Panc1 (cell line): ENCODE data around the gene MCRIP2. TPM values are rescaled to one million over a fixed set of nuclear protein-coding genes. Genes with fewer than 3 reads are reported as not detected.
A peak's percentile ranks its signal among the peaks of the same experiment; 100 is the strongest.

Experiments used
- ATAC-seq: fragments of 200-7000 bp; cut with Tn5 transposase; 2 replicates; pipeline ENCODE4 v1.9.1; 2020; ENCODE audit warnings: mild to moderate bottlenecking, moderate library complexity
- BruUV-seq: library from RNA; stranded (reverse); fragments of 400-500 nt; replicated peaks from 2 replicates; lab custom pipeline; 2021; lab: Mats Ljungman, UMichigan
- CTCF ChIA-PET: fragments of 300-600 bp; sonication (Branson Sonifier 250); formaldehyde crosslinking; loops from one replicate; lab custom pipeline; 2022; ENCODE audit warnings: antibody characterized with exemption; lab: Charles Lee
- POLR2A ChIA-PET: fragments of 300-600 bp; sonication (Branson Sonifier 250); formaldehyde crosslinking; loops from one replicate; lab custom pipeline; 2022; ENCODE audit warnings: antibody characterized with exemption; lab: Charles Lee
- DNase-seq: peaks from one replicate; pipeline ENCODE4 v3.0.0-alpha.2; 2010; ENCODE audit warnings: low read depth, low spot score
- H3K27ac ChIP-seq: 2 replicates; pipeline ENCODE4 v1.5.1; 2011; ENCODE audit warnings: mild to moderate bottlenecking, low read length, inconsistent platforms
- H3K27me3 ChIP-seq: fragments of 200-500 bp; sonication (Bioruptor generic); 2 replicates; pipeline ENCODE4 v1.6.0; 2014; ENCODE audit warnings: low read length, inconsistent platforms; ENCODE audit not compliant: control insufficient read depth, insufficient read depth
- H3K36me3 ChIP-seq: fragments of 200-500 bp; sonication (Bioruptor generic); 2 replicates; pipeline ENCODE4 v1.5.1; 2014; ENCODE audit warnings: inconsistent platforms, mild to moderate bottlenecking, low read length, moderate library complexity; ENCODE audit not compliant: control insufficient read depth, insufficient read depth
- H3K4me1 ChIP-seq: 2 replicates; pipeline ENCODE4 v1.5.1; 2011; ENCODE audit warnings: inconsistent platforms, mild to moderate bottlenecking, low read length, moderate library complexity; ENCODE audit not compliant: control insufficient read depth, insufficient read depth
- H3K4me3 ChIP-seq, 2 experiments: 2 replicates each; pipeline ENCODE4 v1.5.1; 2011 to 2012; ENCODE audit warnings: low read depth in 2 of 2, low read length in 2 of 2, mild to moderate bottlenecking in 2 of 2, inconsistent platforms in 1 of 2, moderate library complexity in 1 of 2
- H3K9me3 ChIP-seq: fragments of 200-500 bp; sonication (Bioruptor generic); 2 replicates; pipeline ENCODE4 v1.5.1; 2014; ENCODE audit warnings: low read depth, mild to moderate bottlenecking, inconsistent platforms, low read length, moderate library complexity; ENCODE audit not compliant: control insufficient read depth, insufficient read depth
- POLR2AphosphoS5 ChIP-seq: IDR thresholded peaks from 2 replicates; pipeline ENCODE4 v1.6.1; 2012; ENCODE audit warnings: mild to moderate bottlenecking, low read depth, low read length, moderate library complexity
- SIN3A ChIP-seq: IDR thresholded peaks from 2 replicates; pipeline ENCODE4 v1.6.1; 2012; ENCODE audit warnings: low read depth, mild to moderate bottlenecking, low read length, moderate library complexity, borderline replicate concordance; ENCODE audit not compliant: insufficient read depth
- TCF7L2 ChIP-seq: IDR thresholded peaks from 2 replicates; pipeline ENCODE4 v1.6.1; 2011; ENCODE audit warnings: mild to moderate bottlenecking, low read depth, low read length, inconsistent platforms
- in situ Hi-C: cut with HindIII; loops from 2 replicates; pipeline ENCODE4 v1.10.0; 2016; ENCODE audit warnings: low sequenced_read_pairs, low pct_unique_long_range_greater_than_20kb
- intact Hi-C: fragments of 100-400 bp; cut with micrococcal nuclease; formaldehyde crosslinking; loops from one replicate; pipeline ENCODE4 v1.10.0; 2022; ENCODE audit not compliant: unreplicated experiment
- total RNA-seq: library from RNA; stranded (reverse); gene quantifications from one replicate; pipeline ENCODE4 v1.2.1, GENCODE V29; 2021; ENCODE audit not compliant: unreplicated experiment
- TF ChIP-seq, protein P1 (sequence below), 2 experiments: IDR thresholded peaks; 2 replicates each; pipeline ENCODE4 v1.6.1; 2011 to 2012; ENCODE audit warnings: low read depth in 2 of 2, control low read depth in 1 of 2, low read length in 1 of 2, mild to moderate bottlenecking in 1 of 2, moderate library complexity in 1 of 2; ENCODE audit not compliant: insufficient read depth in 1 of 2
- TF ChIP-seq, protein P2 (sequence below): fragments of 450-650 bp; IDR thresholded peaks from 2 replicates; pipeline ENCODE4 v1.5.1; 2017; ENCODE audit warnings: mild to moderate bottlenecking

MCRIP2 gene
- total RNA-seq, 1 experiment from 2014 or later, result 91.6 TPM

DNA sequence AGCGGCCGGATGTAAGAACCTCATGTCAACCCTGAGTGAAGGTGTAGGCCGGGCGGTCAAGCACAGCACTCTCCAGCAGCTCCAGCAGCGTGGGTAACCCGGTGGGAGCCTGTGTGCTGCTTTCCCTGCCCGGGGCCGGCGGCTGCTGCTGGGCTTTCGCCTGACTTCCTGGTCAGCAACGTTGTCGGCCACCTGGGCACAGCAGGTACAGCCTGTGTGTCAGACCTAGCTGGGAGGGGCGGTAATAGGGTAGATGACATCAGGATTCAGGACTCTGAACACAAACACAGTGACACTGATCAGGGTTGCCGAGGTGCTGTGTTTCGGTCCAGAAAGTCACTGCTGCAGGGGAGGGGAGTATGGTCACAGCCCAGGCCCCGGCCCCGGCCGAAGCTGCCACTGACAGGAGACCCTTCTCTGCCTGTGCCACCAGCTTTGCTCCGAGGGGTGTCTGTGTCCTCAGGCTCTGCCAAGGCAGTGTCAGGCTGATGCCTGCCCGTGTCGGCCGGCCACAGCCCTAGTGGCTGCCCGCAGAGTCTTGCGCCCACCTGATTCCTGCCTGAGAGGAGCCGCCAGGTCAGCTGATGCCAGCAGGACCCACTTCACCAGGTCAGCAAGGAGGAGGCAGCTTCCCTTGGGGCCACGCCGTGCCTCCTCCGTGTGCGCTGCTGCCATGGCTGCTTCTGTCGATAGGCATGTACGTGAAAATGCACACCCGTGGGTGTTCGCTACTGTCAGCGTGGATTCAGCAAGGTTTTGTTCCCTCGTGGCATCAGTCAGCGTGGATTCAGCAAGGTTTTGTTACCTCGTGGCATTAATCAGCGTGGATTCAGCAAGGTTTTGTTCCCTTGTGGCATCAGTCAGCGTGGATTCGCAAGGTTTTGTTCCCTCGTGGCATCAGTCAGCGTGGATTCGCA, 42.5 kb upstream of the MCRIP2 start:
- in situ Hi-C loops, result no loop called here
- no peak for ATAC-seq
- no peaks in the 10 kb centered on the region for H3K36me3 ChIP-seq
- ChIA-PET POLR2A (no interaction called here), CTCF (interaction anchor here (0.7 kb wide), 1 partner anchor 473 kb away, joined by 7 read pairs; no protein-coding TSS in a partner anchor)
- H3K4me3 ChIP-seq, result no peak overlapping the region
- DNase-seq, result no peak
- no peak overlapping the region for H3K27ac ChIP-seq
- H3K9me3 ChIP-seq, result no peaks in the 10 kb centered on the region
- no TSS peak for BruUV-seq
- H3K27me3 ChIP-seq, result no peaks in the 10 kb centered on the region
- TF ChIP-seq, protein P1, sequence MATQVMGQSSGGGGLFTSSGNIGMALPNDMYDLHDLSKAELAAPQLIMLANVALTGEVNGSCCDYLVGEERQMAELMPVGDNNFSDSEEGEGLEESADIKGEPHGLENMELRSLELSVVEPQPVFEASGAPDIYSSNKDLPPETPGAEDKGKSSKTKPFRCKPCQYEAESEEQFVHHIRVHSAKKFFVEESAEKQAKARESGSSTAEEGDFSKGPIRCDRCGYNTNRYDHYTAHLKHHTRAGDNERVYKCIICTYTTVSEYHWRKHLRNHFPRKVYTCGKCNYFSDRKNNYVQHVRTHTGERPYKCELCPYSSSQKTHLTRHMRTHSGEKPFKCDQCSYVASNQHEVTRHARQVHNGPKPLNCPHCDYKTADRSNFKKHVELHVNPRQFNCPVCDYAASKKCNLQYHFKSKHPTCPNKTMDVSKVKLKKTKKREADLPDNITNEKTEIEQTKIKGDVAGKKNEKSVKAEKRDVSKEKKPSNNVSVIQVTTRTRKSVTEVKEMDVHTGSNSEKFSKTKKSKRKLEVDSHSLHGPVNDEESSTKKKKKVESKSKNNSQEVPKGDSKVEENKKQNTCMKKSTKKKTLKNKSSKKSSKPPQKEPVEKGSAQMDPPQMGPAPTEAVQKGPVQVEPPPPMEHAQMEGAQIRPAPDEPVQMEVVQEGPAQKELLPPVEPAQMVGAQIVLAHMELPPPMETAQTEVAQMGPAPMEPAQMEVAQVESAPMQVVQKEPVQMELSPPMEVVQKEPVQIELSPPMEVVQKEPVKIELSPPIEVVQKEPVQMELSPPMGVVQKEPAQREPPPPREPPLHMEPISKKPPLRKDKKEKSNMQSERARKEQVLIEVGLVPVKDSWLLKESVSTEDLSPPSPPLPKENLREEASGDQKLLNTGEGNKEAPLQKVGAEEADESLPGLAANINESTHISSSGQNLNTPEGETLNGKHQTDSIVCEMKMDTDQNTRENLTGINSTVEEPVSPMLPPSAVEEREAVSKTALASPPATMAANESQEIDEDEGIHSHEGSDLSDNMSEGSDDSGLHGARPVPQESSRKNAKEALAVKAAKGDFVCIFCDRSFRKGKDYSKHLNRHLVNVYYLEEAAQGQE (IDR thresholded peaks at IDR 0.05; ENCODE audit: insufficient read depth in 1 of 2, low read depth in 2 of 2, low read length in 1 of 2), result no peak
- TF ChIP-seq TCF7L2 (no peak), POLR2AphosphoS5 (no peak), SIN3A (no peak)
- TF ChIP-seq, protein P2, sequence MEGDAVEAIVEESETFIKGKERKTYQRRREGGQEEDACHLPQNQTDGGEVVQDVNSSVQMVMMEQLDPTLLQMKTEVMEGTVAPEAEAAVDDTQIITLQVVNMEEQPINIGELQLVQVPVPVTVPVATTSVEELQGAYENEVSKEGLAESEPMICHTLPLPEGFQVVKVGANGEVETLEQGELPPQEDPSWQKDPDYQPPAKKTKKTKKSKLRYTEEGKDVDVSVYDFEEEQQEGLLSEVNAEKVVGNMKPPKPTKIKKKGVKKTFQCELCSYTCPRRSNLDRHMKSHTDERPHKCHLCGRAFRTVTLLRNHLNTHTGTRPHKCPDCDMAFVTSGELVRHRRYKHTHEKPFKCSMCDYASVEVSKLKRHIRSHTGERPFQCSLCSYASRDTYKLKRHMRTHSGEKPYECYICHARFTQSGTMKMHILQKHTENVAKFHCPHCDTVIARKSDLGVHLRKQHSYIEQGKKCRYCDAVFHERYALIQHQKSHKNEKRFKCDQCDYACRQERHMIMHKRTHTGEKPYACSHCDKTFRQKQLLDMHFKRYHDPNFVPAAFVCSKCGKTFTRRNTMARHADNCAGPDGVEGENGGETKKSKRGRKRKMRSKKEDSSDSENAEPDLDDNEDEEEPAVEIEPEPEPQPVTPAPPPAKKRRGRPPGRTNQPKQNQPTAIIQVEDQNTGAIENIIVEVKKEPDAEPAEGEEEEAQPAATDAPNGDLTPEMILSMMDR, result no peak
- intact Hi-C loops, result no loop called here
- peaks cover 2% of the 10 kb centered on the region; the same call in 1 of the 2 replicates for H3K4me1 ChIP-seq

DNA sequence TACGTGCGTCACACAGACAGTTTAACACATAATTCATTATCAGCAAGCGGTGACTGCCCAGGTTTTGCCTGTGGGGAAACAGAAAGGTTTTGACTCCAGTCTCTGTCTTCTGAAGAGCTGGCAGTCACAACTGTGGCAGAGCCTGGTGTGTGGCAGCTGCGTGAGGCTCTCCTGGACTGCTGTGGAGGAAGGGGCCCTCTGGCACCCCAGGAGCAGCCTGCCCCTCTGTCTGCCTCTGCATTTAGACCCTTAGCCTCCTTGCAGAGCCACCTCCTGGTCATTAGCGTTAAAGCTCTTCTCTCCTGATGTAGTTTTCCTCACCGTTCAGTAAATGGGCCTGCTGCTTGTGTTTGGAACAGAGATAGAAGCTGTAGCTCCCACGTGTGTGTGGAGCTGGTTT, 40.8 kb upstream of the MCRIP2 start:
- Histone ChIP-seq H3K27ac (no peak overlapping the region), H3K4me1 (no peaks in the 10 kb centered on the region), H3K36me3 (no peaks in the 10 kb centered on the region), H3K9me3 (no peaks in the 10 kb centered on the region), H3K4me3 (no peak overlapping the region), H3K27me3 (no peaks in the 10 kb centered on the region)
- ChIA-PET POLR2A (no interaction called here), CTCF (interaction anchor here (0.8 kb wide), 1 partner anchor 36 kb away, joined by 4 read pairs; the partner anchor contains the start of gene METTL26)
- no peak for DNase-seq
- BruUV-seq, result no TSS peak
- ATAC-seq, result peak; percentile 86
- in situ Hi-C loops, result no loop called here
- no peak for TF ChIP-seq TCF7L2
- TF ChIP-seq SIN3A, result no peak
- TF ChIP-seq POLR2AphosphoS5, result no peak
- TF ChIP-seq, protein P2, result no peak; the same call in 1 of the 2 replicates
- TF ChIP-seq, protein P1 (IDR thresholded peaks at IDR 0.05; ENCODE audit: insufficient read depth in 1 of 2, low read depth in 2 of 2, low read length in 1 of 2), result no peak
- intact Hi-C loops, result no loop called here
